Measurements from ENCODE around the gene S1PR4.
A peak's percentile ranks its signal among the peaks of the same experiment; 100 is the strongest.
"Not testable (repeated sequence)": the region's sequence is repeated elsewhere in the genome, so short reads cannot be mapped to it uniquely, and the experiment has no call there.

Gene S1PR4

DNA sequence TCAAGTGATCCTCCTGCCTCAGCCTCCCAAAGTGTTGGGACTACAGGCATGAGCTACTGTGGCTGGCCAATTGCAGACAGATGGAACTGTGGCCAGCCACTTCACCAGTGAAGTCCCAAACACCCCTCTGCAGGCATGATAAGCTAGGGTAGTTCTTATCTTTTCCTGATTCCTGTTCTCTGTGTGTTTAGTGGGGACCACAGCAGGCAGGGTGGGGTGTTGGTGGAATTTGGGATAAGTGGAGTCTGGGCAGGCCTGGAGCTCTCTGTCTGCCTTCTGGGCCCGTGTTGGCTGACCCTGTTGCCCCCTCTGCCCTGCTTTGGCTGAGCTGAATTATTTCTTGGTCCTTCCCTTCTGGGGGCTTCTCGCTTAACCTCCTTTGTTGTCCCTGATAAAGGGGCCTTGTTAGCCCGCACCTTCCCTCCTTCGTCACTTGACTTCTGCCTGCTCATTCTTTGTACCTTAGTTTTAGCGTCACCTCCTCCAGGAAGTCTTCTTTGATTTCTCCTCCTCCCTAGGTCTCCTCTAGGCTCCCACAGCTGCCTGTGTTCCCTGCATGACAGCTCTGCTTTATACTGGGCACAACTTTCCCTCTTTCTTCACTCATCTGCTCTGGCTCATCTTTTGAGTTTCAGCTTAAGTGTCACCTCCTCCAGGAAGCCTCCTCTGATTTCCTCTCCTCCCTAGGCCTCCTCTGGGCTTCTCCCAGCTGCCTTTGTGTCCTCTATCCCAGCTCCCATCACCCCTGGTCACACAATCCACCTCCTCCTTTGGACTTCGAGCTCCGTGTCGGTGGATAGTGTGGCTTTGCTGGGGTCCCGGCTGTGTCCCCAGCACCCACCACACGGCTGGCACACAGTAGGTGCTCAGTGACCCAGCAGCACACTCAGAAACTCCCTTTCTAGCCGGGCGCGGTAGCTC lies 5.4 kb downstream of the S1PR4 start:
- no peak for DNase-seq (ENCODE audit: low spot score)

DNA sequence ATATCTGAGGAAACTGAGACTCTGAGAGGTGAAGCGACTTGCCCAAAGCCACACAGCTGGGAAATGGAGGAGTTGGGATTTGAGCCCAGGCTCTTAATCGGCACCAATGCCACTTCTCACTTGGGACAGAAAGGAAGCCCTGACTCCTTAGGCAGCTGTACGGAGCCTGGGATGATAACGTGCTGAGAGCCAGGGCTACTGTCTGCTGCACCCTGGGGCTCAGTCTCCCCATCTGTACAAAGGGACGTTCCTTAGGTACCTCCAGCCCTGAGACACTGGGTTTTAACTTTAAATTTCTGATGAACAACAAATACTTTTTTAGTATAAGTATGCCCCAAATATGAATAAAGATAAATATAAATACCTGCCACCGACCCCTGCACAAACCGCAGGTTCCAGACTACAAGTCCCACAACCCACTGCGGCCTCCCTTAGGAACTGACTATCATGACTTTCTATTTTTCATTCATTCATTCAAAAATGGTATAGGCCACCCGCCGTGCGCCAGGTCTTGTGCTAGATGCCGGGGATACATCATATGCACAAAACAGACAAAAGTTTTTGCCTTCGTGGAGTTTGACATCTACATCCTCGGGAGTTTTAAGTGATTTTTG lies 6.4 kb downstream of the S1PR4 start:
- DNase-seq (ENCODE audit: low spot score): peak; percentile 48

DNA sequence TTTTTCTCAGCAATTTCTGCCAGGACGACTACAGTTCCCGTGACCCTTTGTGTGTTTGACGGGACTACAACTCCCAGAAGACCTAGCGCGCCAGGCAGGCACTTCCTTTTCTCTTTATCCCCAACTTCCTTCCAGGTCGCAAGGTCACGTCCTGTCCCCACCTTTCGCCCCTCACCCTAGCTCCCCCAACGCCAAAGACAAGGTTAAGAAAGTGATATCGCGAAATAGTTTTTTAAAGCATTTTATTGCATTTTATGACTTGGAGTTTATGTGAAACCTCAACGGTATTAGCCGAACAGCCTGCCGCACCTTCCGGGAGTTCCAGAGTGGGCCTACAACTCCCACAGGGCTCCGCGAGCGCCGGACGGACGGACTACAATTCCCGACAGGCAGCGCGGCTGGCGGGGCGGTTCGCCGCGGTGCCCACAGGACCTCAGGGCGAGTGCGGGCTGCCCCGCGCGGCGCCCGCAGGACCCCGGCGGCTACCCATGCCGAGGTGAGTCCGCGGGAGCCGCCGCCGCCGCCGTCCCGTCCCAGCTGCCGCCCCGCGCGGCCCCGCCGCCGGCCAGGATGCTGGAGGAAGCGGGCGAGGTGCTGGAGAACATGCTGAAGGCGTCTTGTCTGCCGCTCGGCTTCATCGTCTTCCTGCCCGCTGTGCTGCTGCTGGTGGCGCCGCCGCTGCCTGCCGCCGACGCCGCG lies 7.0 kb downstream of the S1PR4 start, which contains the start of gene NCLN:
TSS of gene NCLN (plus strand) at position 470 of the 699 bp plus-strand sequence. CDS start at position 571, 101 bp downstream.
- peak; percentile 93 for DNase-seq (ENCODE audit: low spot score)

DNA sequence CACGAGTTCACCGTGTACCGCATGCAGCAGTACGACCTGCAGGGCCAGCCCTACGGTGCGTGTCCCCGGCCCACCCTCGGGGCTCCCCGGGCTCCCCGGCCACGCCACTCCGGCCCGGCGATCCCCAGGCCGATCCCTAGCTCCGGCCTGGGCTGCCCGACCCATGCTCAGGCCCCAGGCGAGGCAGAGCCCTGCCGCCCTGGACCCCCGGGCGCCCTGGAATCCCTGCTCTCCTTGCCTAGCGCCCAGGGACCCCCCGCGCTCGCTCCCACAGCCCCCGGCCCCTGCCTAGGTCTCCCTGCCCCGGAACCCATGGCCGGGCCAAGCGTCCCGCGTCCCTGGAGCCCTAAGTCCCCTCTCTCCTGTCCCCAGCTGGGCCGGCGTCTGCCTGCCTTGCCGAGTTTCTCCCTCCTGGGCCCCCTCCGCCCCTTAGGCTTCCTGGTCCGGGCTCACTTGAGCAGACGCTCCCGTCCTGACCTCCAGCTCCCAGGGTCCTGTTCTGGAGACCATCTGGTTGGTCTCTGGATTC lies 7.7 kb downstream of the S1PR4 start:
- DNase-seq (ENCODE audit: low spot score): no peak

DNA sequence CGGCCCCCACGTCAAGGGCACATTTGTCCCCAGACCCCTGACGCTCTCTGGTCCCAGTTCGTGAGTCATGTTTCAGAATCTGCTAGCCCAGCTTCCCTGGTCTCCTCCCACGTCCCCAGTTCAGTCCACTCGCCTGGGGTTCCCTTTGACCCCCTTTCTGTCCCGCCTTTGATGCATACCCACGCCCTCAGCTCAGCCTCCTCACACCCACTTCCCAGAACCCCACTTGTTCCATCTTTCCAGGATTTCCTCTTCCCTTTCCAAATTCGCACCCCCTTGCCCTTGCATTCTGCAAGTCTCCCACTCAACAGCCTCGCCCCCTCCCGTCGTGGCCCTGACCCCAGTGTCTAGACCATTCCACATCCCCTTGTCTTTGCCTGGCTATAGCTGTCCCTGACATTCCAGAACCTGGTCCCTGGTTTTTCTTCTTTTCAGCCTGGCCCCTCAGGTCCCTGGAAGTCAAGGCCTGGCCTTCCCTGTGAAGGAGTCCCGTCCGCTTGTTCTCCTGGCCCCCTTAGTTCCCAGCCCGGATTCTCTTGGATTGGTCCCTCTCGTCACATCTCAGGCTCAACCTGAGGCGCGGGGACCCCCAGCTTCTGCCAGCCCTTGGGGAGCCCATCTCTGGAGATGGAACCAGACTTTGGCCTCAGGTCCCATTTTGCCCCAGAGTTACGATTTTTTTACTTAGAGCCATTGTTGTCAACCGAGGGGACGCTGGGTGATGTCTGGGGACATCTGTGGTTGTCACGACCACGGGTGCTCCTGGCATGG lies 8.5 kb downstream of the S1PR4 start:
- DNase-seq (ENCODE audit: low spot score): no peak

DNA sequence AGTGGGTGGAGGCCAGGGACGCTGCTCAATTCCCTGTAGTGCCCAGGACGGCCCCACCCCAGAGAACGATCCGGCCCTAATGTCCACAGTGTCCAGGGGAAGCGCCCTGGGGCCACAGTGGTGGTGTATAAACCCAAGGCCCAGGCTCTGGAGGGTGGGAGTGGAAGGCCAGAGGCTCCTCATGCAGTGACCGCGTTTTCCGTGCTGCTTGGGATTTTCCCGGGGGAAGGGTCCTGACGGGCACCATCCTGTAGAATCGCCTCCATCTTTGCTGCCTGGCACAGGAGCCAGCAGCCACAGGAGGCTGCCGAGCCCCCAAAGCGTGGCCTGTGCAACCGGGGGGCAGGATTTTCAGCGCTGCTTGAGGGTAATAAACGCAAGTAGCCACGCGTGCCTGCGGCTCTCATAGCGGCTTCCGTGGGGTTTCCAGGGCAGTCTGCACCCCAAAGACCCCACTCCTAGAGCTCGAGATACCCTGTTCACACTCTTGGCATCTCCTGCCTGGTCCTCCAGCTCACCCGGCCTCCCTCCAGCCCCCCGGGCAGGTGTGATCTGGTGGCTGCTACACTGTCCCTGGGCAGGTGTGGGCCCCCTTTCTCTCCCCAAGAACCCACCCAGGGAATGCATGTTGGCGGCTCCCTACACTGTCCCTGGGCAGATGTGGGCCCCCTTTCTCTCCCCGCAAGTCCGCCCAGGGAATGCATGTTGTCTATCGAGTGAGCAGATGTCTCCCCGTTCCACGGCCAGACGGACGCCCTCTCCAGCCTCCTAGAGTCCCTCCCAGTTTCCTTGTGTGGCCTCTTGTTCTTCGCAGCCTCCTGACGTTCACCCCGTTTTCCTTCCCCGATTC lies 9.3 kb downstream of the S1PR4 start:
- DNase-seq (ENCODE audit: low spot score): no peak

DNA sequence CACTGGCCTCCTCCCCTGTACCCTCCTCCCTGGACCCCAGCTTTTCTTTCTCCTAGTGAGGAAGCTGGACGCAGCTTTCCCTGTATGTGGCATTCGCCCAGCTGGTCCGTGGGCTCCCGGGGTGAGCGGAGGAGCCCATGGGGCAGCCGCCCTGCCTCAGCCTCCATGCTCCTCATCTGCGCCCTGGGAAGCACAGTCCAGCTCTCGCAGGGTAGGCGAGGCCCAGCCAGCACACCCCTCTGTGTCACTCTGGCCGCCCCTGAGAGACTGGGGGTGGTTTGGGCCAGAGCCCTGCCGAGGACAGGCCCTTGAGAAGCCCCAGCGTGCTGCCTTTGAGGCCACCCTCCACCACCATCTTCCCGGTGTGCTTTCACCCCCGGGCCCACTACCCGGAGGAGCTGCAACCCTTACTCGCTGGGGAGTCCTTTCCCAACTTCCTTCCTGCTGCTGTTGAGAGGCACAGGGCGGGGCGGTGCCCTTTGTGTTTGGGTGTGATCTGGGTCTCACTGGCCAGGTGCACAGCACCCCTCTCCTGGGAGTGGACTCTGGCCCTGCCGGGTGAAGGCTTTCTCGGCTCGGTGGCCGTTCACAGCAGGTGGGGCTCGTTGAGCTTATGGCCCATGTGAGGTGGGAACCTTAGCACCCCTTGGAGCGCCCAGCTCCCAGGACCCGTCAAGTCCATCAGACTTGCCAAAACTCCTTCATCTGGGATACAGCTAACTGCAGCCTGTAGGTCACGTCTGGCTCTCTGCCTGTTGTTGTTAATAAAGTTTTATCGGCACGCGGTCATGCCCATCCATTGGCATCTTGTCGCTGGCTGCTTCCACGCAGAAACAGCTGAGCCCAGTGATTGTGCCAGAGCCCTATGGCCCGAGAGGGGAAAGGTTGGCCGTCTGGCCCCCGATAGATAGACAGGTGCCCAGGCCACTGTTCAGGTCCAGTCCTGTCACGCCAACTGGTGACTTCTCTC lies 10.3 kb downstream of the S1PR4 start:
- no peak for DNase-seq (ENCODE audit: low spot score)

DNA sequence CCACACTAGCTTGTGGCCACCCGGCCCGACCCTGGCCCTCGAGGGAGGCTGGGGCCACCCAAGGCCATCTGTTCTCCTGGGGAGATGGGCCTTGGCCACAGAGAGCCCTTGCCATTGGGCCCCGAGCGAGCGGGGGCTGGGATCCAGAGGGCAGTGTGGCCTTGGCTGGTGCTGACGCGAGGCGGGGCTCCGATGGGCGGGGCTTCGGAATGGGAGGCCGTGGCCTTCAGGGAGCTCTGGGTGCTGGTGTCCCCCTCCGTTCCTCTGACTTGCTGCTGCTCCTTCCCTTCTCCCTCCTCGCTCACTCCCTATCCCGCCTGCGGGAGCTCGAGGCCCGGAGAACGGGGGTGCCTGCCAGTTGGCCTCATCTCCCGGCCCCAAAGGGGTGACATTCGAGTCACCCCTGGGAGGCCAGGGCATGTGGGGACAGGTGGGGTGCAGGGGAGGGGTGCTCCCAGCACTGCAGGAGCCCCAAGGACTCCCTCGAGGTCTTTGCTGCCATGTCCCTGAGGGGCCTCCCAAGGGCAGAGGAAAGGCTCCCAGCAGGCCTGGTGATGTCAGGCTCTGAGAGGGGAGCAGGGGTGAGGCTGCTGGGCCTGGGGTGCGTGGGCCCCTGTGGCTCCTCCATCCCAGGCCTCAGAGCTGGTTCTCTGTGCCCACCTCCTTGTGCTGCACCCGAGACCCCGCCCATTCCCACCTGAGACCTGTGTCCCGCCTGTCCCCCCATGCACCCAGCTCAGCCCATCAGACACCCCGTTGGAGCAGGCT lies 11.3 kb downstream of the S1PR4 start:
- no peak for DNase-seq (ENCODE audit: low spot score)

DNA sequence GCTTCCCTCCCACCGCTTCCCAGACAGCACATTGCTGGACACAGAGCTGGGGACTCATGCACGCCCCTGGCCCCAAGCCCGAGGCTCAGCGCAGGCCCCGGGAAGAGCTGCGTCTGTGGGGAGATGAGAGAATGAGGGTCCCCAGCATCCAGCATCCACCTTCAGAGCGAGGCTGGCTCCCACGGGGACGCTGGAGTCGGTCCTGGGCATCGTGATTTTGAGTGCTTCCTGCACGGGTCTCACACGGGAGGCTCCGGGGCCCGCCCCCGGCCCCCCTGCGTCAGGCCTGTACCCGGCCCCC lies 11.9 kb downstream of the S1PR4 start:
- no peak for DNase-seq (ENCODE audit: low spot score)

DNA sequence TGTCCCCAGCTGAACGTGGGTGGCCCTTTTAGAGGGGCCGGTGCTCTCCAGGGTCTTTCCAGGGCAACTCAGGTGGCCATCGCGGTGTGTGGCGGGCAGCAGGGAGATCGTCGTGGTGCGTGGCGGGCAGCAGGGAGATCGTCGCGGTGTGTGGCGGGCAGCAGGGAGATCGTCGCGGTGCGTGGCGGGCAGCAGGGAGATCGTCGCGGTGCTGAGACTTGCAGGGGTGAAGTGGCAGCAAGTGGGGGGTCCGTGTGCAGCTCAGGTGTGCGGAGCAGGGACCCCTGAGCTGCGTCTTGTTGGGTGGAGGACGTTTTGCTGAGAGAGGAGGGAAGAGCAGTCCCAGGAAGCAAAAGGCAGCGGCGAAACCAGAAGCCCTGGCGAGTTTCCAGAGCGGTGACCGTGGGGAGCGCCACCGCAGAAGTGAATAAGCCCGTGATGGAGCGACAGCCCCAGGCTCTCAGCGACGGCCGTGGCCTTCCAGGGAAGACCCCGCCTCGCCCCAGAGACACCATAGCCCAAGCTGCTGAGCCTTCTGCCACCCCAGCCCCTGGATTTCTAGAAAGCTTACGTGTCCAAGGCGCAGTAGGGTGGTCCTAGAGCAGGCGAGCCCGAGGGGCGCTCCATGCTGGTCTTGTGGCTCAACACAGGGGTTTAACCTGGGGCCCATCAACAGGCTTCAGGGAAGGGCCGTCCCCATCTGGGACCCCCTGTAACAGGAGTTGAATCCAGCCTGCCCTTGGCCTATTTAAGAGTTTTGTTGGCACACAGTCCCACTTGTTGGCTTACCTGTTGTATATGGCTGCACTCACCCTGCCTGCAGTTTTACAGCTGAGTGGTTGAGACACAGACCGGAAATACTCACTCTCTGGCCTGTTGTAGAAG lies 12.6 kb downstream of the S1PR4 start:
- no peak for DNase-seq (ENCODE audit: low spot score)

DNA sequence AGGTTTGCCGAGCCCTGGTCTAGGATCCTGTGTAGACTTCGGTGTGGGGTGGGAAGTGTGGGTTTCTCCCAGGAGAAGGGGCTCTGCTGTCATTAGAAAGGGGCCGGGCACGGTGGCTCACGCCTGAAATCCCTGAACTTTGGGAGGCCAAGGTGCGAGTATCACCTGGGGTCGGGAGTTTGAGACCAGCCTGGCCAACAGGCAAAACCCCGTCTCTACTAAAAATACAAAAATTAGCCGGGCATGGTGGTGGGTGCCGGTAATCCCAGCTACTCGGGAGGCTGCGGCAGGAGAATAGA lies 13.2 kb downstream of the S1PR4 start:
- not testable (repeated sequence) for DNase-seq (ENCODE audit: low spot score)

DNA sequence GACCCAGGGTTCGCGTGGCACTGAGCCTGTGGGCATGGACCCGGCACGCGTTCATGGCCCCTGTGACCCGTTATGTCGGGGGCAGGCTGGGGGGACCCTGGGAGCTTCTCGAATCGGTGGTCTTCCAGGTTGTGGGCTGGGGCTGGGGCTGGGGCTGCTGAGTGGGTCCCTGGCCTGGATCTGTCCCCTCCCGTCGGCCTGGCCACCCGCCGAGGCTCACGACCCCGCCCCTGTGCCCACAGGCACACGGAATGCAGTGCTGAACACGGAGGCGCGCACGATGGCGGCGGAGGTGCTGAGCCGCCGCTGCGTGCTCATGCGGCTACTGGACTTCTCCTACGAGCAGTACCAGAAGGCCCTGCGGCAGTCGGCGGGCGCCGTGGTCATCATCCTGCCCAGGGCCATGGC lies 13.7 kb downstream of the S1PR4 start:
- DNase-seq (ENCODE audit: low spot score): no peak

DNA sequence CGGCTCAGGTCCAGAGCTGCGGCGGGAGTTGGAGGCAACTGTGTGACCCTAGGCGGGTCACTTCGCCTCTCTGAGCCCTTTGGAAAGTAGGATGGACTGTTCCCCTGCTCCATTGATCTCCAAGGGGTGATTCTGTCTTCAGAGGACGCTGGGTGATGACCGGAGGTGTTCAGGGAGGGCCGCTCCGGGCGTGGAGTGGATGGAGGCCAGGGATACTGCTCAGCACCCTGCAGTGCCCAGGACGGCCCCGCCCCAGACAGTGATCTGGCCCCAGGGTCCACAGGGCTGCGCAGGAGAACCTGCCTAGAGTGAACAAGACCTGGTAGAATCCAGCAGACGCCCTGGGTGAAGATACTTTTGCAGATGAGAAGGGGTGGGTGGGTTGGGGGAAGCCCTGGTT lies 14.1 kb downstream of the S1PR4 start:
- no peak for DNase-seq (ENCODE audit: low spot score)

DNA sequence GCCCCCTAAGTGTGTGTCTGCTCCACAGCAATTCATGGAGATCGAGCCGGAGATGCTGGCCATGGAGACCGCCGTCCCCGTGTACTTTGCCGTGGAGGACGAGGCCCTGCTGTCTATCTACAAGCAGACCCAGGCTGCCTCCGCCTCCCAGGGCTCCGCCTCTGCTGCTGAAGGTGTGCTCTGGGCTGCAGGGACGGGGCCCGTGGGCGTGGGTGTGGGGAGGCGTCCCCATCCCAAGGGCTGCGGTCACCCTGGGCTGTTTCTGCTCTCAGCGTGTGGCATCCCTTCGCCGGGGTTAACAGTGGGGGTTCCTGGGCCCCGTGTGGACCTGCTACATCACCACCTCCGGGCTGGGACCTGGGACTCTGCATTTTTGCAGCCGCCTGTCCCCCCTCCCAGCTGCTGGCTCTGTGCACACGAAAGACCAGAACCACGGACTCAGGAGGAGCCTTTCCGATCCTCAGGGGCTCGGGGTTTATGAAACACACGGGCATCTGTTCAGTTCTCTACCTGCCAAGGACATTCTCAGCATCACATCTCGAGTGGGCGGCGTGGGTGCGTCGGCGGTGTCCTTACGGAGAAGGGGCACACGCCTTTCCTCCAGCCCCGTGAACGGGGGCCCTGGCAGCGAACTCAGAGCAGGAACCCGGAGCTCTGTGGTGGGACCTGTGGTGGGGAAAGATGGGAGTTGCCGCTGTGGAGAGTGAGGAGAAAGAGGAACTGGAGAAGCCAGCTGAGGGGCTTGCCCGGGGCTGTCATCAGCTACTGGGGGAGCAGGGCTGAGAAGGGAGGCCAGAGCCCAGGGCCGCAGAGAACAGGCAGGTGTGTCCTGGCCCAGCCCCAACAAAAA lies 14.9 kb downstream of the S1PR4 start:
- DNase-seq (ENCODE audit: low spot score): no peak

DNA sequence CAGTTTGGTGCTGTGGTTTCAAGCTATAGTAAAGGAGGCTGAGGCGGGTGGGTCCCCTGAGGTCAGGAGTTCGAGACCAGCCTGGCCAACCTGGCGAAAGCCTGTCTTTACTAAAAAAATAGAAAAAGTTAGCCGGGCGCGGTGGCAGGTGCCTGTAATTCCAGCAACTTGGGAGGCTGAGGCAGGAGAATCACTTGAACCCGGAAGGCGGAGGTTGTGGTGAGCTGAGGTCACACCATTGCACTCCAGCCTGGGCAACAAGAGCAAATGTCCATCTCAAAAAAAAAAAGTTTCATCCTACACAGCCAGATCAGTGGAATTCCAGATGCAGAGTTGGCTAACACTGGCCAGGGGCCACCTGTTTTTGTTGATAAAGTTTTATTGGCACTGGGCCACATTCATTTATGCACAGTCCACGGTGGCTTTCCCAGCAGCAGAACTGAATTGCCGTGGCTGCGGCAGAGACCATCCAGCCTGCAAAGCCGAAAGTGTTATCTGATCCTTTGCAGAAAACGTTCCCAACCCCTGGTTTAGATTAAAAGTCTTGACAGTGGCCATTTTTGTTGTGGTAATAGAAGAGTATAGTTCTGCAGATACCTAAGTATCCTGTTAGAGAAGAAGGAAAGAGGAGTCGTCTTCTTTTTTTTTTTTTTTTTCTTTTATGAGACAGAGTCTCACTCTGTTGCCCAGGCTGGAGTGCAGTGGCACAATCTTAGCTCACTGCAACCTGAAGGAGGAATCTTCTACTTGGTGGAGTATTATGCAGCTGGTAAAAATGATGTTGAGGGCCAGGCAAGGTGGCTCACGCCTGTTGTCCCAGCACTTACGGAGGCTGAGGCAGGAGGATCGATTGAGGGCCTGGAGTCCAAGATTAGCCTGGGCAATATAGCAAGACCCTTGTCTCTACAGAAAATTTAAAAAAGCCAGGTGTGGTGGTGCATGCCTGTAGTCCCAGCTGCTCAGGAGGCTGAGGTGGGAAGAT lies 15.8 kb downstream of the S1PR4 start:
- no peak for DNase-seq (ENCODE audit: low spot score)
